H9 (cell line): Measurements from ENCODE around the gene PIM2. TPM values are rescaled to one million over a fixed set of nuclear protein-coding genes. Genes with fewer than 3 reads are reported as not detected.

Experiments
- DNase-seq: peaks from one replicate; pipeline ENCODE4 v3.0.0-alpha.2; 2017
- H2AFZ ChIP-seq: one replicate; pipeline ENCODE4 v1.6.1; 2013; ENCODE audit warnings: mild to moderate bottlenecking, low read length, control low read depth, moderate library complexity
- H2AK5ac ChIP-seq: 2 replicates; pipeline ENCODE4 v1.6.1; 2013; ENCODE audit warnings: low read length, control low read depth, mixed read lengths; ENCODE audit not compliant: insufficient read length
- H2BK120ac ChIP-seq: one replicate; pipeline ENCODE4 v1.6.1; 2013; ENCODE audit warnings: low read depth, mild to moderate bottlenecking, low read length, control low read depth, inconsistent platforms; ENCODE audit not compliant: poor library complexity, severe bottlenecking
- H2BK12ac ChIP-seq: 2 replicates; pipeline ENCODE4 v1.6.1; 2013; ENCODE audit warnings: low read length, control low read depth, mixed read lengths, low read depth; ENCODE audit not compliant: insufficient read length
- H2BK15ac ChIP-seq: 2 replicates; pipeline ENCODE4 v1.6.1; 2013; ENCODE audit warnings: low read depth, low read length, control low read depth
- H2BK20ac ChIP-seq: one replicate; pipeline ENCODE4 v1.6.1; 2013; ENCODE audit warnings: low read depth, mild to moderate bottlenecking, low read length, control low read depth, inconsistent platforms; ENCODE audit not compliant: poor library complexity, severe bottlenecking
- H2BK5ac ChIP-seq: 2 replicates; pipeline ENCODE4 v1.6.1; 2013; ENCODE audit warnings: low read length, control low read depth, mixed read lengths; ENCODE audit not compliant: insufficient read length
- H3K14ac ChIP-seq: 2 replicates; pipeline ENCODE4 v1.6.1; 2013; ENCODE audit warnings: low read length, control low read depth; ENCODE audit not compliant: insufficient read depth
- H3K18ac ChIP-seq: 2 replicates; pipeline ENCODE4 v1.6.1; 2013; ENCODE audit warnings: low read depth, mild to moderate bottlenecking, mixed read lengths, low read length, control low read depth; ENCODE audit not compliant: insufficient read length
- H3K23ac ChIP-seq: 2 replicates; pipeline ENCODE4 v1.6.1; 2013; ENCODE audit warnings: low read length, control low read depth, mixed read lengths, low read depth; ENCODE audit not compliant: insufficient read length
- H3K23me2 ChIP-seq: 2 replicates; pipeline ENCODE4 v1.6.1; 2013; ENCODE audit warnings: low read depth, mild to moderate bottlenecking, mixed read lengths, low read length, control low read depth; ENCODE audit not compliant: insufficient read length, poor library complexity, severe bottlenecking
- H3K27ac ChIP-seq: 2 replicates; pipeline ENCODE4 v1.5.1; 2013; ENCODE audit warnings: low read length, control low read depth, mixed read lengths, low read depth; ENCODE audit not compliant: insufficient read length
- H3K27me3 ChIP-seq: 2 replicates; pipeline ENCODE4 v1.6.1; 2013; ENCODE audit warnings: low read length, control low read depth, inconsistent platforms; ENCODE audit not compliant: insufficient read depth
- H3K4ac ChIP-seq: 2 replicates; pipeline ENCODE4 v1.6.1; 2013; ENCODE audit warnings: low read depth, mild to moderate bottlenecking, control low read depth, inconsistent platforms, low read length, moderate library complexity
- H3K4me1 ChIP-seq: 2 replicates; pipeline ENCODE4 v1.6.1; 2013; ENCODE audit warnings: low read length, control low read depth, inconsistent platforms; ENCODE audit not compliant: insufficient read depth
- H3K4me2 ChIP-seq: 2 replicates; pipeline ENCODE4 v1.6.1; 2013; ENCODE audit warnings: low read length, control low read depth, mixed read lengths; ENCODE audit not compliant: insufficient read length, insufficient read depth
- H3K56ac ChIP-seq: 2 replicates; pipeline ENCODE4 v1.6.1; 2013; ENCODE audit warnings: low read depth, mild to moderate bottlenecking, mixed read lengths, low read length, control low read depth; ENCODE audit not compliant: insufficient read length
- H3K79me1 ChIP-seq: 2 replicates; pipeline ENCODE4 v1.6.1; 2013; ENCODE audit warnings: low read depth, mild to moderate bottlenecking, moderate library complexity, low read length, control low read depth, inconsistent platforms; ENCODE audit not compliant: insufficient read depth, poor library complexity, severe bottlenecking
- H3K79me2 ChIP-seq: 2 replicates; pipeline ENCODE4 v1.6.1; 2013; ENCODE audit warnings: low read length, control low read depth, inconsistent platforms; ENCODE audit not compliant: insufficient read depth
- H3K9ac ChIP-seq: 2 replicates; pipeline ENCODE4 v1.6.1; 2013; ENCODE audit warnings: low read length, control low read depth, mixed read lengths; ENCODE audit not compliant: insufficient read length; ENCODE audit errors: extremely low read depth
- H3K9me3 ChIP-seq: one replicate; pipeline ENCODE4 v1.6.1; 2013; ENCODE audit warnings: low read depth, low read length, inconsistent platforms; ENCODE audit not compliant: control insufficient read depth
- H3T11ph ChIP-seq: one replicate; pipeline ENCODE4 v1.6.1; 2013; ENCODE audit warnings: mild to moderate bottlenecking, low read length, control low read depth, inconsistent platforms
- H4K20me1 ChIP-seq: one replicate; pipeline ENCODE4 v1.6.1; 2013; ENCODE audit not compliant: control insufficient read depth, insufficient read length, insufficient read depth
- H4K5ac ChIP-seq: 2 replicates; pipeline ENCODE4 v1.6.1; 2013; ENCODE audit warnings: low read depth, mild to moderate bottlenecking, mixed read lengths, low read length, control low read depth; ENCODE audit not compliant: insufficient read length
- H4K8ac ChIP-seq: replicated peaks from 2 replicates; pipeline ENCODE4 v1.6.1; 2013; ENCODE audit warnings: low read length, control low read depth, mixed read lengths, low read depth; ENCODE audit not compliant: insufficient read length
- H4K91ac ChIP-seq: 2 replicates; pipeline ENCODE4 v1.6.1; 2013; ENCODE audit warnings: low read depth, mild to moderate bottlenecking, moderate library complexity, mixed read lengths, low read length, control low read depth; ENCODE audit not compliant: insufficient read length
- H3K27ac Mint-ChIP-seq, 3 experiments: 2 replicates in 2 of 3; 3 replicates in 1 of 3; pipeline ENCODE4 v1.8.0; 2020 to 2021; ENCODE audit warnings: mixed read lengths in 3 of 3, mild to moderate bottlenecking in 1 of 3, moderate library complexity in 1 of 3
- H3K27me3 Mint-ChIP-seq: 2 replicates; pipeline ENCODE4 v1.8.0; 2021; ENCODE audit warnings: low read depth, mild to moderate bottlenecking, moderate library complexity, mixed read lengths
- H3K36me3 Mint-ChIP-seq, 3 experiments: 2 replicates in 2 of 3; 3 replicates in 1 of 3; pipeline ENCODE4 v1.8.0; 2020 to 2021; ENCODE audit warnings: low read depth in 3 of 3, mixed read lengths in 3 of 3; ENCODE audit not compliant: insufficient read depth in 1 of 3
- H3K4me1 Mint-ChIP-seq, 2 experiments: 2 replicates each; pipeline ENCODE4 v1.8.0; 2020; ENCODE audit warnings: mixed read lengths in 2 of 2
- H3K4me3 Mint-ChIP-seq, 2 experiments: 2 replicates in 1 of 2; 3 replicates in 1 of 2; pipeline ENCODE4 v1.8.0; 2020 to 2021; ENCODE audit warnings: mild to moderate bottlenecking in 2 of 2, mixed read lengths in 2 of 2, moderate library complexity in 1 of 2
- H3K9me3 Mint-ChIP-seq, 2 experiments: 2 replicates in 1 of 2; 3 replicates in 1 of 2; pipeline ENCODE4 v1.8.0; 2020; ENCODE audit warnings: mild to moderate bottlenecking in 2 of 2, mixed read lengths in 2 of 2, moderate library complexity in 1 of 2
- CTCF ChIP-seq: fragments of 200-600 bp; sonication (generic); conservative IDR thresholded peaks from 3 replicates; pipeline ENCODE4 v1.8.0; 2021; ENCODE audit warnings: antibody characterized with exemption, mild to moderate bottlenecking
- WGBS: extraction: QIAGEN DNeasy Blood & Tissue Kit; methylation state at CpG from one replicate; pipeline ENCODE4 v1.1.7; 2013; ENCODE audit warnings: missing lambda C conversion rate, low lambda C conversion rate, mixed read lengths; ENCODE audit not compliant: insufficient read length; ENCODE audit errors: extremely low coverage; 5-methylcytosine and 5-hydroxymethylcytosine counted together
- total RNA-seq: library from RNA; stranded (reverse); gene quantifications from 2 replicates; pipeline ENCODE4 v1.2.1, GENCODE V29; 2021

PIM2 gene
- total RNA-seq, 1 experiment from 2014 or later: 163 TPM

DNA sequence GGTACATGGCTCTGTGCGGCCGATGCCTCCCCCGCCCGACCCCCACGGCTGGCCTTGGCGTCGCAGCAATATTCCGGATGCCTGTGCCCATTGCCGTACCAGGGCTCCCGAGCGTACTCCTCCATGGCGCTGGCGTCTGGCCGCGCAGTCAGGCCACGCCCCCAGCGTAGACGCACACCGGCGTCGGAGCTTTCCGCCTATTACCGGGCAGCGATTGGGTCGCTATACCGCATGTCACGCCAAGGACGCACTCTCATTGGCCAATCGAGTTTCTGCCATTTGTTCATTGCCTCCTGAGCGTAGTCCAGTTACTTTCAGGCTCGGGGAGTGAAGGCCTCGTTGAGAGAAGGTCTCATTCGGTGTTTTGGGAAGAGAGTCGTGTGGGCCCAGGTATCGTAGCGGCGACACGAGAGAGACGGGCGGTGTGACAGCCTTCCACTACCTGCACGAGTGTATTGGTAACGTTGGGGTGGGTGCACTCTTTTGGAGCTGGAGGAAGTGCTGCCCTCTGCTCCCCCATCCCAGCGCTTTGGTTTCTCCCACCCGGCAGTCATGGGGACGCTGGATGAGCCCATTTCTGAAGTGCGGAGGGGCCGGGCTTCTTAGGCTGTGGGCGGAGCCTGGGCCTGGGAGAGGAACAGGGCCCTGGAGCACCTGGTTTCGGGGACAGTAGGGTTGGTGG, 21.1 kb downstream of the PIM2 start, which contains the start of the genes PQBP1 and TIMM17B:
PQBP1 (plus strand) TSS at position 306 of the 682 bp plus-strand sequence. CDS start 580 bp downstream, outside the sequence.
TIMM17B (minus strand) TSS at position 144 of the 682 bp plus-strand sequence; CDS start at position 125, 19 bp downstream.
- peak; percentile 94 for DNase-seq
- H3K79me2 ChIP-seq: no peaks in the 10 kb centered on the region; the same call in 1 of the 2 replicates
- no peak within 1 kb of the TSS for H3K4ac ChIP-seq
- H3K18ac ChIP-seq: peak within 1 kb of the TSS; percentile 87
- H3K27ac ChIP-seq: peak within 1 kb of the TSS; percentile 91
- peaks cover 3% of the 10 kb centered on the region for H4K20me1 ChIP-seq
- no peak within 1 kb of the TSS for H2BK120ac ChIP-seq
- Mint-ChIP-seq H3K4me1 (peaks cover 0 to 8% of the 10 kb centered on the region in 2 experiments; a peak in 2 of 4 replicates), H3K36me3 (peaks cover 32 to 54% (median 47%) of the 10 kb centered on the region in 3 experiments), H3K27me3 (peaks cover 1% of the 10 kb centered on the region; the same call in 1 of the 2 replicates), H3K27ac (peak within 1 kb of the TSS; percentile 95 to 97 (median 96)), H3K4me3 (peak within 1 kb of the TSS; percentile 76 to 94), H3K9me3 (peaks cover 77 to 81% of the 10 kb centered on the region in 2 experiments)
- peak within 1 kb of the TSS; percentile 14 for H3K56ac ChIP-seq
- H4K91ac ChIP-seq: no peak within 1 kb of the TSS
- H3T11ph ChIP-seq: no peak within 1 kb of the TSS
- H3K14ac ChIP-seq: peak within 1 kb of the TSS; percentile 82
- H3K4me1 ChIP-seq: no peaks in the 10 kb centered on the region
- no peak for TF ChIP-seq CTCF
- H2AK5ac ChIP-seq: no peak within 1 kb of the TSS
- no peak within 1 kb of the TSS for H3K23ac ChIP-seq
- H2AFZ ChIP-seq: no peak within 1 kb of the TSS
- peak within 1 kb of the TSS; percentile 93 for H3K9ac ChIP-seq
- no peaks in the 10 kb centered on the region for H3K9me3 ChIP-seq
- WGBS: no CpG with 5 or more reads among the region's 49 CpGs
- H4K5ac ChIP-seq: peak within 1 kb of the TSS; percentile 13
- H3K27me3 ChIP-seq: no peaks in the 10 kb centered on the region
- H2BK12ac ChIP-seq: no peak within 1 kb of the TSS
- H3K79me1 ChIP-seq: peaks cover 3% of the 10 kb centered on the region
- H2BK20ac ChIP-seq: no peak within 1 kb of the TSS
- H2BK15ac ChIP-seq: no peak within 1 kb of the TSS; the same call in 1 of the 2 replicates
- H4K8ac ChIP-seq: peak within 1 kb of the TSS; percentile 13
- peaks cover 10% of the 10 kb centered on the region for H3K23me2 ChIP-seq
- peak within 1 kb of the TSS; percentile 85 for H2BK5ac ChIP-seq
- peak within 1 kb of the TSS; percentile 79 for H3K4me2 ChIP-seq
